Neural crest cell (in vitro differentiated cells): ENCODE results near the gene ALPK1. TPM values are rescaled to one million over a fixed set of nuclear protein-coding genes. Genes with fewer than 3 reads are reported as not detected.

Experiments used
- DNase-seq: peaks from one replicate; pipeline ENCODE4 v3.0.0; 2021; ENCODE audit warnings: low read depth, mixed read lengths, low spot score
- H3K27ac Mint-ChIP-seq: one replicate; pipeline ENCODE4 v1.8.0; 2021; ENCODE audit warnings: mild to moderate bottlenecking, mixed read lengths; ENCODE audit not compliant: unreplicated experiment
- H3K27me3 Mint-ChIP-seq: 2 replicates; pipeline ENCODE4 v1.8.0; 2021; ENCODE audit warnings: low read depth, mild to moderate bottlenecking, mixed read lengths
- H3K36me3 Mint-ChIP-seq: 2 replicates; pipeline ENCODE4 v1.8.0; 2021; ENCODE audit warnings: low read depth, mild to moderate bottlenecking, mixed read lengths
- H3K4me1 Mint-ChIP-seq: 2 replicates; pipeline ENCODE4 v1.8.0; 2021; ENCODE audit warnings: mixed read lengths
- H3K4me3 Mint-ChIP-seq: one replicate; pipeline ENCODE4 v1.8.0; 2021; ENCODE audit warnings: mild to moderate bottlenecking, mixed read lengths
- H3K9me3 Mint-ChIP-seq: 2 replicates; pipeline ENCODE4 v1.8.0; 2021; ENCODE audit warnings: mixed read lengths
- CTCF ChIP-seq: fragments of 200-600 bp; sonication (generic); conservative IDR thresholded peaks from 2 replicates; pipeline ENCODE4 v1.5.0; 2021; ENCODE audit warnings: antibody characterized with exemption, mild to moderate bottlenecking
- total RNA-seq: library from RNA; stranded (reverse); gene quantifications from 2 replicates; pipeline ENCODE4 v1.2.1, GENCODE V29; 2021

Gene ALPK1
- total RNA-seq, 1 donor from 2014 or later = 0.68 TPM

GRCh38 chr4:112386071-112386470 is 88.9 kb downstream of the ALPK1 start:
- peaks cover 8% of the 10 kb centered on the region for H3K27me3 Mint-ChIP-seq
- H3K36me3 Mint-ChIP-seq = no peaks in the 10 kb centered on the region

GRCh38 chr4:112402098-112402497 is 104.9 kb downstream of the ALPK1 start:
- no peak for DNase-seq
- no peak overlapping the region for H3K4me3 Mint-ChIP-seq
- no peak for TF ChIP-seq CTCF
- peaks cover 7% of the 10 kb centered on the region for H3K9me3 Mint-ChIP-seq
- no peak overlapping the region for H3K27ac Mint-ChIP-seq
- H3K27me3 Mint-ChIP-seq = peaks cover 8% of the 10 kb centered on the region
- H3K36me3 Mint-ChIP-seq = peaks cover 5% of the 10 kb centered on the region
- H3K4me1 Mint-ChIP-seq = peaks cover 37% of the 10 kb centered on the region

More at GRCh38 chr4:112386071-112386470, 88.9 kb downstream of the ALPK1 start:
- Mint-ChIP-seq H3K4me1 (peaks cover 33% of the 10 kb centered on the region), H3K27ac (peak overlapping the region; percentile 45), H3K9me3 (no peaks in the 10 kb centered on the region), H3K4me3 (no peak overlapping the region)
- TF ChIP-seq CTCF = no peak
- no peak for DNase-seq

- H3K27me3 Mint-ChIP-seq = peaks cover 8% of the 10 kb centered on the region
- no peak for TF ChIP-seq CTCF
- H3K4me1 Mint-ChIP-seq = peaks cover 37% of the 10 kb centered on the region
- peaks cover 3% of the 10 kb centered on the region for H3K36me3 Mint-ChIP-seq
- DNase-seq = no peak
- peak overlapping the region; percentile 40 for H3K27ac Mint-ChIP-seq
- H3K4me3 Mint-ChIP-seq = peak overlapping the region; percentile 44
- peaks cover 7% of the 10 kb centered on the region for H3K9me3 Mint-ChIP-seq
Measured at GRCh38 chr4:112403101-112403945, 106.2 kb downstream of the ALPK1 start.

- Mint-ChIP-seq H3K9me3 (no peaks in the 10 kb centered on the region), H3K4me3 (no peak overlapping the region), H3K4me1 (peaks cover 11% of the 10 kb centered on the region), H3K27me3 (peaks cover 8% of the 10 kb centered on the region), H3K36me3 (no peaks in the 10 kb centered on the region), H3K27ac (no peak overlapping the region)
- no peak for TF ChIP-seq CTCF
- no peak for DNase-seq
Measured at GRCh38 chr4:112410364-112410763, 113.2 kb downstream of the ALPK1 start.

GRCh38 chr4:112410804-112411203 is 113.6 kb downstream of the ALPK1 start:
- H3K27me3 Mint-ChIP-seq = peaks cover 8% of the 10 kb centered on the region
- TF ChIP-seq CTCF = no peak
- H3K4me3 Mint-ChIP-seq = no peak overlapping the region
- DNase-seq = no peak
- H3K9me3 Mint-ChIP-seq = no peaks in the 10 kb centered on the region
- H3K36me3 Mint-ChIP-seq = no peaks in the 10 kb centered on the region
- peaks cover 11% of the 10 kb centered on the region for H3K4me1 Mint-ChIP-seq
- no peak overlapping the region for H3K27ac Mint-ChIP-seq
